ENCODE data around the gene SRPK2. TPM values are rescaled to one million over a fixed set of nuclear protein-coding genes. Genes with fewer than 3 reads are reported as not detected.

The SRPK2 gene
- total and polyA plus RNA-seq, 2 of the 8 experiments (the other 6 are each of a cell fraction or from before 2014, with no cell fraction given), result 10.0 to 47.1 TPM

GRCh38 chr7:105191331-105191730, 197.4 kb downstream of the SRPK2 start:
- Histone ChIP-seq H4K5ac (ENCODE audit: insufficient read length, low read depth, low read length) (no peak overlapping the region), H2BK20ac (ENCODE audit: low read length) (no peak overlapping the region), H3K79me1 (ENCODE audit: low read depth, low read length) (no peaks in the 10 kb centered on the region; the same call in 1 of the 2 replicates), H2BK15ac (ENCODE audit: low read length) (no peak overlapping the region), H3K27ac (ENCODE audit: low read depth, low read length) (no peak overlapping the region), H3K36me3 (ENCODE audit: control insufficient read depth in 2 of 4, insufficient read depth in 4 of 4, low read length in 3 of 4) (no peaks in the 10 kb centered on the region), H4K91ac (replicated peaks; ENCODE audit: insufficient read length, low read length) (no peak overlapping the region), H2BK5ac (ENCODE audit: low read depth, low read length) (no peak overlapping the region), H3K4ac (replicated peaks; ENCODE audit: insufficient read length, low read depth, low read length) (no peak overlapping the region), H2AK5ac (ENCODE audit: low read depth, low read length) (no peak overlapping the region), H3K27me3 (replicated peaks in 1 of 4; ENCODE audit: control insufficient read depth in 3 of 4, extremely low read depth in 1 of 4, insufficient read depth in 3 of 4, low read length in 3 of 4) (no peaks in the 10 kb centered on the region), H3K23ac (ENCODE audit: insufficient read length) (no peak overlapping the region), H3K9ac (replicated peaks in 1 of 4; ENCODE audit: extremely low read depth in 1 of 4, low read depth in 3 of 4, low read length in 3 of 4) (no peak overlapping the region), H3K79me2 (ENCODE audit: control insufficient read depth in 1 of 2, insufficient read depth in 2 of 2, low read length in 2 of 2) (peaks cover 0 to 3% of the 10 kb centered on the region in 2 experiments; a peak in 1 of 4 replicates), H3K4me1 (replicated peaks in 1 of 4; ENCODE audit: control insufficient read depth in 3 of 4, insufficient read depth in 4 of 4, low read length in 3 of 4) (no peaks in the 10 kb centered on the region), H3K18ac (ENCODE audit: extremely low read depth, low read length) (no peak overlapping the region), H3K9me3 (ENCODE audit: insufficient read depth in 2 of 2, low read depth in 1 of 2, low read length in 1 of 2) (no peaks in the 10 kb centered on the region), H3K4me2 (ENCODE audit: insufficient read depth in 1 of 2, low read depth in 2 of 2, low read length in 2 of 2) (no peak overlapping the region), H3K23me2 (ENCODE audit: low read depth, low read length) (no peaks in the 10 kb centered on the region), H4K8ac (ENCODE audit: extremely low read depth, insufficient read depth, low read length) (no peak overlapping the region), H3K14ac (ENCODE audit: insufficient read length) (no peak overlapping the region), H2BK12ac (ENCODE audit: low read depth, low read length) (no peak overlapping the region), H2BK120ac (replicated peaks; ENCODE audit: low read depth, low read length) (no peak overlapping the region), H4K20me1 (replicated peaks in 1 of 2; ENCODE audit: control insufficient read depth in 1 of 2, insufficient read depth in 2 of 2, low read length in 2 of 2) (peaks cover 0 to under 1% of the 10 kb centered on the region in 2 experiments), H3K4me3 (ENCODE audit: extremely low read depth in 1 of 4, insufficient read depth in 2 of 4, low read depth in 3 of 4, low read length in 4 of 4) (no peak overlapping the region), H3K56ac (replicated peaks; ENCODE audit: insufficient read length, low read depth, low read length) (no peak overlapping the region), H2AFZ (ENCODE audit: low read length) (no peak overlapping the region)
- DNase-seq (ENCODE audit: low read depth in 1 of 2, low spot score in 2 of 2) (no peak), FAIRE-seq (no peak)
- 93% methylated on average over 2 of the region's 2 CpGs; no CpG with 5 or more reads in 1 of the 2 experiments for whole genome bisulfite sequencing, 2 experiments (ENCODE audit: extremely low coverage in 1 of 2, insufficient coverage in 1 of 2, insufficient read length in 1 of 2, insufficient replicate concordance in 2 of 2, low coverage in 1 of 2, low lambda C conversion rate in 2 of 2, missing lambda C conversion rate in 1 of 2)
- ChIA-PET POLR2A (ENCODE audit: partially characterized antibody) (interaction anchor here (0.6 to 1.0 kb wide), 2 partner anchors 19 to 24 kb away, joined by 3 read pairs; no protein-coding TSS in a partner anchor), CTCF (ENCODE audit: partially characterized antibody) (interaction anchor here (1.1 to 1.2 kb wide), 2 partner anchors 38 to 49 kb away, joined by 3 to 5 read pairs; no protein-coding TSS in a partner anchor)
- TF ChIP-seq SP4 (IDR thresholded peaks at IDR 0.05; ENCODE audit: low read length) (no peak), ATF2 (IDR thresholded peaks at IDR 0.05; ENCODE audit: low read length) (no peak), SRF (IDR thresholded peaks at IDR 0.05; ENCODE audit: low read depth, low read length) (no peak), TEAD4 (IDR thresholded peaks at IDR 0.05; ENCODE audit: low read depth, low read length) (no peak), NRF1 (IDR thresholded peaks at IDR 0.05; ENCODE audit: low read depth, low read length) (no peak), HDAC6 (IDR thresholded peaks at IDR 0.05; ENCODE audit: low read depth, low read length) (no peak)
- TF ChIP-seq, protein P1, sequence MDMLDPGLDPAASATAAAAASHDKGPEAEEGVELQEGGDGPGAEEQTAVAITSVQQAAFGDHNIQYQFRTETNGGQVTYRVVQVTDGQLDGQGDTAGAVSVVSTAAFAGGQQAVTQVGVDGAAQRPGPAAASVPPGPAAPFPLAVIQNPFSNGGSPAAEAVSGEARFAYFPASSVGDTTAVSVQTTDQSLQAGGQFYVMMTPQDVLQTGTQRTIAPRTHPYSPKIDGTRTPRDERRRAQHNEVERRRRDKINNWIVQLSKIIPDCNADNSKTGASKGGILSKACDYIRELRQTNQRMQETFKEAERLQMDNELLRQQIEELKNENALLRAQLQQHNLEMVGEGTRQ (IDR thresholded peaks at IDR 0.05; ENCODE audit: low read length), result no peak
